ENCODE data around the gene TMEM242. TPM values are rescaled to one million over a fixed set of nuclear protein-coding genes. Genes with fewer than 3 reads are reported as not detected.
A peak's percentile ranks its signal among the peaks of the same experiment; 100 is the strongest.

Gene TMEM242
- total and polyA plus RNA-seq, 8 donors, result 10.9 to 15.2 (median 12.8) TPM

- no peak for DNase-seq
- ATAC-seq, result no peak
- peaks cover 0 to 4% of the 10 kb centered on the region in 2 donors for H3K4me1 ChIP-seq
- no peaks in the 10 kb centered on the region for H3K27me3 ChIP-seq
- TF ChIP-seq CTCF (IDR thresholded peaks at IDR 0.05), result no peak
- H3K36me3 ChIP-seq, result no peaks in the 10 kb centered on the region
- intact Hi-C loops (cut with DNase I), result no loop called here
- H3K27ac ChIP-seq, result no peak overlapping the region
- H3K9me3 ChIP-seq, result no peaks in the 10 kb centered on the region
- no peak overlapping the region for H3K4me3 ChIP-seq
Measured at GRCh38 chr6:157258878-157259277, 64.4 kb downstream of the TMEM242 start.

GRCh38 chr6:157255079-157255478 lies 68.2 kb downstream of the TMEM242 start:
- intact Hi-C loops (cut with DNase I), result no loop called here
- no peaks in the 10 kb centered on the region for H3K36me3 ChIP-seq
- peaks cover 0 to 4% of the 10 kb centered on the region in 2 donors for H3K4me1 ChIP-seq
- no peak overlapping the region for H3K4me3 ChIP-seq
- TF ChIP-seq CTCF (IDR thresholded peaks at IDR 0.05), result no peak
- peak; percentile 82 for ATAC-seq
- H3K9me3 ChIP-seq, result no peaks in the 10 kb centered on the region
- no peaks in the 10 kb centered on the region for H3K27me3 ChIP-seq
- no peak overlapping the region for H3K27ac ChIP-seq
- DNase-seq, result no peak

- no peaks in the 10 kb centered on the region for H3K36me3 ChIP-seq
- intact Hi-C loops (cut with DNase I), result no loop called here
- DNase-seq, result no peak
- H3K9me3 ChIP-seq, result no peaks in the 10 kb centered on the region
- H3K27me3 ChIP-seq, result no peaks in the 10 kb centered on the region
- no peak for TF ChIP-seq CTCF (IDR thresholded peaks at IDR 0.05)
- no peak overlapping the region for H3K4me3 ChIP-seq
- H3K4me1 ChIP-seq, result no peaks in the 10 kb centered on the region
- ATAC-seq, result no peak
- no peak overlapping the region for H3K27ac ChIP-seq
Measured at GRCh38 chr6:157254538-157254937, 68.8 kb downstream of the TMEM242 start.

- Histone ChIP-seq H3K27ac (no peak overlapping the region), H3K4me3 (no peak overlapping the region), H3K36me3 (no peaks in the 10 kb centered on the region), H3K27me3 (no peaks in the 10 kb centered on the region), H3K4me1 (no peaks in the 10 kb centered on the region), H3K9me3 (no peaks in the 10 kb centered on the region)
- no peak for TF ChIP-seq CTCF (IDR thresholded peaks at IDR 0.05)
- intact Hi-C loops (cut with DNase I), result no loop called here
- ATAC-seq, result peak; percentile 50
- DNase-seq, result no peak
Measured at GRCh38 chr6:157253699-157254098, 69.6 kb downstream of the TMEM242 start.

- TF ChIP-seq CTCF (IDR thresholded peaks at IDR 0.05), result no peak
- no peaks in the 10 kb centered on the region for H3K36me3 ChIP-seq
- intact Hi-C loops (cut with DNase I), result no loop called here
- no peaks in the 10 kb centered on the region for H3K27me3 ChIP-seq
- H3K27ac ChIP-seq, result no peak overlapping the region
- no peak overlapping the region for H3K4me3 ChIP-seq
- no peaks in the 10 kb centered on the region for H3K4me1 ChIP-seq
- no peak for DNase-seq
- peaks cover 0 to 5% of the 10 kb centered on the region in 2 donors for H3K9me3 ChIP-seq
- no peak for ATAC-seq
Measured at GRCh38 chr6:157253017-157253416, 70.3 kb downstream of the TMEM242 start.
